Measurements from ENCODE around the gene CRYGA. TPM values are rescaled to one million over a fixed set of nuclear protein-coding genes. Genes with fewer than 3 reads are reported as not detected.

Gene CRYGA
- total RNA-seq, 1 donor from 2014 or later: not detected

DNA sequence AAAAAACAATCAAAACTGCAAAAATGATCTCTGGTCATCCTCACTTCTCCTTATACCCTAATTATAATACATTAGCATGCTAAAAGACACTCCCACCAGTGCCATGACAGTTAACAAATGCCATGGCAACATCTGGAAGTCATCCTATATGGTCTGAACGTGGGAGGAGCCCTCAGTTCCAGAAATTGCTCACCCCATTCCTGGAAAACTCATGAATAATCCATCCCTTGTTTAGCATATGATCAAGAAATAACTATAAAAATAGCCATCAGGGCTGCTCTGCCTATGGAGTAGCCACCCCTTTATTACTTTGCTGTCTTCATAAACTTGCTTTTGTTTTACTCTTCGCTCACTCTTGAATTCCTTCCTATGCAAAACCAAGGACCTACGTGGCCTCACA, 32.1 kb upstream of the CRYGA start:
- intact Hi-C loops (cut with DNase I): no loop called here
- Histone ChIP-seq H3K27ac (no peak overlapping the region), H3K4me3 (no peak overlapping the region), H3K4me1 (no peaks in the 10 kb centered on the region), H3K9me3 (no peaks in the 10 kb centered on the region), H3K27me3 (no peaks in the 10 kb centered on the region), H3K36me3 (no peaks in the 10 kb centered on the region)
- DNase-seq (ENCODE audit: low spot score in 2 of 2): no peak
- TF ChIP-seq, protein P1, sequence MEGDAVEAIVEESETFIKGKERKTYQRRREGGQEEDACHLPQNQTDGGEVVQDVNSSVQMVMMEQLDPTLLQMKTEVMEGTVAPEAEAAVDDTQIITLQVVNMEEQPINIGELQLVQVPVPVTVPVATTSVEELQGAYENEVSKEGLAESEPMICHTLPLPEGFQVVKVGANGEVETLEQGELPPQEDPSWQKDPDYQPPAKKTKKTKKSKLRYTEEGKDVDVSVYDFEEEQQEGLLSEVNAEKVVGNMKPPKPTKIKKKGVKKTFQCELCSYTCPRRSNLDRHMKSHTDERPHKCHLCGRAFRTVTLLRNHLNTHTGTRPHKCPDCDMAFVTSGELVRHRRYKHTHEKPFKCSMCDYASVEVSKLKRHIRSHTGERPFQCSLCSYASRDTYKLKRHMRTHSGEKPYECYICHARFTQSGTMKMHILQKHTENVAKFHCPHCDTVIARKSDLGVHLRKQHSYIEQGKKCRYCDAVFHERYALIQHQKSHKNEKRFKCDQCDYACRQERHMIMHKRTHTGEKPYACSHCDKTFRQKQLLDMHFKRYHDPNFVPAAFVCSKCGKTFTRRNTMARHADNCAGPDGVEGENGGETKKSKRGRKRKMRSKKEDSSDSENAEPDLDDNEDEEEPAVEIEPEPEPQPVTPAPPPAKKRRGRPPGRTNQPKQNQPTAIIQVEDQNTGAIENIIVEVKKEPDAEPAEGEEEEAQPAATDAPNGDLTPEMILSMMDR (IDR thresholded peaks at IDR 0.05): no peak

DNA sequence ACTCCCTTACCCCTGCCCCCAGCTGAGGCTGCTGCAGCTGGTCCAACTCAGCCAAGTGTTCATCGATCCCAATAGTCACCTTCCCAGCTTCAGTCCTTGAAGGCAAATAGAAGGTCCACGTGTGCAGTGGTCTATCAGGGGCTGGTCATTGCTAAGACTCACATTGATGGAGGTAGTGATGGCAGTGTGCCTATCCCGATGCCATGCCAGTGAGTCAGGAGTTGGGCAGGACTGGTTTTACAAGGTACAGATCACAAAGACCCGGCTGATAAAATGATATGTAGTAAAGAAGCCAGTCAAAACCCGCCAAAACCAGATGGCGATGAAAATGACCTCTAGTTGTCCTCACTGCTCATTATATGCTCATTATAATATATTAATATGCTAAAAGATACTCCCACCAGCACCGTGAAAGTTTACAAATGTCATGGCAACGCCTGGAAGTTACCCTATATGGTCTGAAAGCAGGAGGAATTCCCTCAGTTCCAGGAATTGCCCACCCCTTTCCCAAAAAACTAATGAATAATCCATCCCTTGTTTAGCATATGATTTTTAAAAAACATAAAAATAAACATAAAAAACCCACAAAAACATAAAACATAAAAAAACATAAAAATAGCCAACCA, 29.3 kb upstream of the CRYGA start:
- Histone ChIP-seq H3K9me3 (no peaks in the 10 kb centered on the region), H3K27me3 (no peaks in the 10 kb centered on the region), H3K4me3 (no peak overlapping the region), H3K36me3 (no peaks in the 10 kb centered on the region), H3K4me1 (no peaks in the 10 kb centered on the region), H3K27ac (no peak overlapping the region)
- DNase-seq (ENCODE audit: low spot score in 2 of 2): no peak
- intact Hi-C loops (cut with DNase I): no loop called here
- TF ChIP-seq, protein P1 (IDR thresholded peaks at IDR 0.05): no peak

DNA sequence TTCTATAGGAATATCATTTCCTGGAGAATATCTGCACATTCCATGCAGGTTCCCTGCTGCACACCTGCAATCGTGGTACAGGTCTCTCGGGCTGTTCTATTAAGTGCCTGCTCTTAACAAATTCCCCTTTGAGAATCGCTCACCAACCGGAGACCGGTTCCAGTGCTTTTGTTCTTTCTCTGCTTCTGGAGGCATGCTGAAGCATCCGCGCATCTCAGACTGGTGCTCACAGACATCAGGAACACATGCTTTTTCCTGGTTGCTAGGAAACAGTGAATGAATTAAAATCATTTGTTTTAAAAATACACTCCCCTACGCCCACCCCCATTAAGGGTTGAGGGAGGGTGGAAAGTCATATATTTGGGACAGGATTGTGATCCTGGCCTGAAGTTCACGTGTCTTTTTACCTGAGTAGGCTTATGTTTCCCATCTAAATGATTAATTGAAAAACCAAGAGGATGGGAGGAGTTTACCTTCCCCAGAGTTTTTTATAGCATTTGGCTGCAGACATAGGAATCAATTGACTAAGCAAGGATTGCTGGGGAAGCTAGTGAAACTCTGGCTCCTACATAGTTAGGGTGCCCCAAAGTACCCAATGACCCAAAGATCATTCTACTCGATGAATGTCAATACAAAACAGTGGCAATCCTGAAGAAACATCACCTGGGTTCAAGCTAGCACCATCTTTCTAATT, 26.6 kb upstream of the CRYGA start, which contains the start of gene C2orf80:
Gene C2orf80, minus strand, starts transcription at position 221 of the 694 bp plus-strand sequence. CDS start 3,044 bp downstream, outside the sequence.
- intact Hi-C loops (cut with DNase I): no loop called here
- no peaks in the 10 kb centered on the region for H3K9me3 ChIP-seq
- no peaks in the 10 kb centered on the region for H3K27me3 ChIP-seq
- H3K4me3 ChIP-seq: no peak within 1 kb of the TSS
- TF ChIP-seq, protein P1 (IDR thresholded peaks at IDR 0.05): no peak
- H3K36me3 ChIP-seq: no peaks in the 10 kb centered on the region
- DNase-seq (ENCODE audit: low spot score in 2 of 2): no peak
- no peaks in the 10 kb centered on the region for H3K4me1 ChIP-seq
- H3K27ac ChIP-seq: no peak within 1 kb of the TSS

DNA sequence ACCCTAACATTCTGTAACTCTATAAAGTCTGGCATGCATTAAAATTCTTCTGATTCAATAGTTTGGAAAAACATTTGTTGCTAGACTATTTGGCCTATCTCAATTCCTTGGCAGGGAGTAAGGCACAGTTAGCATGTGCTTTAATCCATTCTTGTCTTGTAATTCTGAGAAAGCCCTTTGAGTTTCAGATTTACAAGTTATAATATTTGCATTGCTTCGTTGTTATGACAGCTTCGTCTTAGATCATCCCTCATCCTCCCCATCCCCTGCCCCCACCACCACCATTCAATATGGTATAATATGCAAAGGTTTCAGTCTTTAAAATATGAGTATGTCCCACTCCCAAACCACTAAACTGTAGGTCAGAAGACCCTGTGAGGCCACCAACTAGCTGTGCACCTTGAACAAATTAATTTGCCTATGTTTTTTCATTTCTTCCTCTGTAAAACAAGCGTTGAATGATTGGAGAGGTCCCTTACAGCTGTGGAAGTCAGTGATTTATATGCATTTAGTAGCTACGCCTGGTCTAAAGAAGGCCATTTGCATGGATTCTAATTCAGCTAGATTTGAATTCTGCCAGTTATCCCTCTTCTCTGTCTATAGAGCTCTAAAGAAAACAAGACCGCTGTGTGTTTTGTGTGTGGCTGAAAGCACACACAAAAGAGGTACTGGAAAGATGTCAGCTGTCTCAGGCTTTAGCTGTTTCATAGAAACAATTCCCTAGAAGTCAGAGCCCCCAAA, 25.9 kb upstream of the CRYGA start:
- DNase-seq (ENCODE audit: low spot score in 2 of 2): no peak
- no peaks in the 10 kb centered on the region for H3K27me3 ChIP-seq
- no peaks in the 10 kb centered on the region for H3K9me3 ChIP-seq
- no peak overlapping the region for H3K4me3 ChIP-seq
- no peak overlapping the region for H3K27ac ChIP-seq
- no peaks in the 10 kb centered on the region for H3K36me3 ChIP-seq
- TF ChIP-seq, protein P1 (IDR thresholded peaks at IDR 0.05): no peak
- no peaks in the 10 kb centered on the region for H3K4me1 ChIP-seq
- intact Hi-C loops (cut with DNase I): no loop called here

DNA sequence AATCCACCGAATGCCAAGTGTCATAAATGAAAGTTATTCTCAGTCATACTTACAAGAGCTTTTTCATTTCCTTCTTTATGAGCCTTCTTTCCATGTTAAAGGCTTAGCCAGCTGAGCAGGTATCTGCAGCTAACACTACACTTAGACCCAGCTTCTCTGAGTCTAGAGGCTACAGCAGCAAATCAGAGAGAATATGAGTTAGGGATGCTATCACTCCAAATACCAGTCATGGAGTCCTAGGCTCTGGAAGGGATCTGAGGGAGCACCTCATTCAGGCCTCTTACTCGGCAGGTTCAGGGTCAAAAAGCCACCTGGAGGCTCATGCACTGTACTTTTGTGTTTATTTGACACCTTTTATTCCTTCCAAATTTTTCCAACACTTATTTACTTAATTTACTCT, 23.5 kb upstream of the CRYGA start:
- Histone ChIP-seq H3K9me3 (no peaks in the 10 kb centered on the region), H3K4me3 (no peak overlapping the region), H3K4me1 (no peaks in the 10 kb centered on the region), H3K36me3 (no peaks in the 10 kb centered on the region), H3K27ac (no peak overlapping the region), H3K27me3 (no peaks in the 10 kb centered on the region)
- TF ChIP-seq, protein P1 (IDR thresholded peaks at IDR 0.05): no peak
- no peak for DNase-seq (ENCODE audit: low spot score in 2 of 2)
- intact Hi-C loops (cut with DNase I): no loop called here

Measured in ascending aorta (tissue), 2 donors.